Gastrocnemius medialis (tissue), 4 donors: ENCODE measurements around the gene BBX.

Experiments
- POLR2A ChIP-seq, 2 donors: fragments of 450-650 bp; IDR thresholded peaks; one replicate each; pipeline ENCODE4 v1.6.1; 2017; ENCODE audit warnings: antibody characterized with exemption in 2 of 2, mild to moderate bottlenecking in 2 of 2, moderate library complexity in 2 of 2
- TF ChIP-seq, protein P1 (sequence below), 5 experiments: fragments of 450-650 bp in 3 of 5; fragments of 200-600 bp in 2 of 5; sonication (generic) in 2 of 5; IDR thresholded peaks in 4 of 5; conservative IDR thresholded peaks in 1 of 5; 1 replicate in 4 of 5; 2 replicates in 1 of 5; pipeline ENCODE4 v1.5.1; 2016 to 2019; ENCODE audit warnings: antibody characterized with exemption in 5 of 5, mild to moderate bottlenecking in 3 of 5, moderate library complexity in 3 of 5

DNA sequence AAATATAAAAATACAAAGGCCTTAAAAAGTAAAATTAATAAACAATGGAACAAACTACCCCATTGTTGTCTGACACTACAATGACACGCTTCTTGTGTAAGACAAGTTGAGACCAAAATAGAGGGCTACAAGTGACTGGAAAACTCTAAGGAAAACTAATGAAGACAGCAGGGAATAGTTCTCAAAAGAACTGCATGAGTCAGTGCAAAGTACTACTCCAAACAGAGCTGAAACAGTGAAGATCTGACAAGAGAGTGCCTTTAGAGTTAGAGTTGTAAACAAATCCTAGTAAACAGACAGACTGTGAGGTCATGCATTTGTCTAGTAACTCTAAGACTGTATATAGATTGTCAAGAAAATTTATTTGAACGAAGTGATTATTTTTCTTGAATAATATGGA, 233.9 kb downstream of the BBX start:
- TF ChIP-seq, protein P1, sequence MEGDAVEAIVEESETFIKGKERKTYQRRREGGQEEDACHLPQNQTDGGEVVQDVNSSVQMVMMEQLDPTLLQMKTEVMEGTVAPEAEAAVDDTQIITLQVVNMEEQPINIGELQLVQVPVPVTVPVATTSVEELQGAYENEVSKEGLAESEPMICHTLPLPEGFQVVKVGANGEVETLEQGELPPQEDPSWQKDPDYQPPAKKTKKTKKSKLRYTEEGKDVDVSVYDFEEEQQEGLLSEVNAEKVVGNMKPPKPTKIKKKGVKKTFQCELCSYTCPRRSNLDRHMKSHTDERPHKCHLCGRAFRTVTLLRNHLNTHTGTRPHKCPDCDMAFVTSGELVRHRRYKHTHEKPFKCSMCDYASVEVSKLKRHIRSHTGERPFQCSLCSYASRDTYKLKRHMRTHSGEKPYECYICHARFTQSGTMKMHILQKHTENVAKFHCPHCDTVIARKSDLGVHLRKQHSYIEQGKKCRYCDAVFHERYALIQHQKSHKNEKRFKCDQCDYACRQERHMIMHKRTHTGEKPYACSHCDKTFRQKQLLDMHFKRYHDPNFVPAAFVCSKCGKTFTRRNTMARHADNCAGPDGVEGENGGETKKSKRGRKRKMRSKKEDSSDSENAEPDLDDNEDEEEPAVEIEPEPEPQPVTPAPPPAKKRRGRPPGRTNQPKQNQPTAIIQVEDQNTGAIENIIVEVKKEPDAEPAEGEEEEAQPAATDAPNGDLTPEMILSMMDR (IDR thresholded peaks at IDR 0.05 in 4 of 5, conservative IDR thresholded peaks at IDR 0.05 in 1 of 5), result no peak
- TF ChIP-seq POLR2A (IDR thresholded peaks at IDR 0.05), result no peak
